ENCODE measurements around the gene RPS21.

Gene RPS21

DNA sequence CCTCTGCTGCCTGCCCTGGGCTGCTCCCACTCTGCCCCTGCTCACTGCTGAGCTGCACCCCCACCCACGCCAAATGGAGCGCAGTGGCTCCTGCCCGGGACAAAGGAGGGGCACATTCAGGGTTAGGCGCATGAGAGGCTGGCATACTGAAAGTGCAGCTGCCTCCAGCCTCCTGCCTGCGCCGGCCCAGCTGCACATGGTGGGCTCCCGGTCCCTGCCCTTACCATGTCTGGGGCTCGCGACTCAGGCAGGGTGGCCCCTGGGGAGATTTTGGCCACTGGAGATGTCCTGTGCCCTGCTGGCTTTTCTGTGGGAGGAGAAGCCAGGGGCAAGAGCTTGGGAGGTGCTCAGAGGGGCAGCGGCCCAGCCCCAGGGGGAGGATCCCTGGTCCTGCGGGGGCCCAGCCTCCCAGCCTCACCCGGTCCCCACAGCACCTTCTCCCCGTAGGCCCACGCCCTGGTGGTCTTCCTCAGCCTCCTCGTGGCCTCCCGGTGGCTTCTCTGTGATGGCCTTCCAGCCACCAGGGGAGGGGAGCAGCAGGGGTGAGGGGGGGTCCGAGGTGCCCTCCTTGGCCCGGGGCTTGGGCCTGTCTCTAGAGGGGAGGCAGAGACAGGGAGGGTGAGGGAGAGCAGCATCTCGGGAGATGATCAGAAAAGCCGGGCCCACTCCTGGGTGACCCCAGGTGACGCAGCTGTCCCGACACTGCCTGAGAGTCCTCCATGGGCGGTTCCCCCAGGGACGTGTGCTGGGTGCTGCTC, 28.6 kb downstream of the RPS21 start:
- H3K4me3 ChIP-seq (ENCODE audit: low read depth, low read length) = no peak overlapping the region
- no peak for DNase-seq (ENCODE audit: low read depth)
- TF ChIP-seq, protein P1, sequence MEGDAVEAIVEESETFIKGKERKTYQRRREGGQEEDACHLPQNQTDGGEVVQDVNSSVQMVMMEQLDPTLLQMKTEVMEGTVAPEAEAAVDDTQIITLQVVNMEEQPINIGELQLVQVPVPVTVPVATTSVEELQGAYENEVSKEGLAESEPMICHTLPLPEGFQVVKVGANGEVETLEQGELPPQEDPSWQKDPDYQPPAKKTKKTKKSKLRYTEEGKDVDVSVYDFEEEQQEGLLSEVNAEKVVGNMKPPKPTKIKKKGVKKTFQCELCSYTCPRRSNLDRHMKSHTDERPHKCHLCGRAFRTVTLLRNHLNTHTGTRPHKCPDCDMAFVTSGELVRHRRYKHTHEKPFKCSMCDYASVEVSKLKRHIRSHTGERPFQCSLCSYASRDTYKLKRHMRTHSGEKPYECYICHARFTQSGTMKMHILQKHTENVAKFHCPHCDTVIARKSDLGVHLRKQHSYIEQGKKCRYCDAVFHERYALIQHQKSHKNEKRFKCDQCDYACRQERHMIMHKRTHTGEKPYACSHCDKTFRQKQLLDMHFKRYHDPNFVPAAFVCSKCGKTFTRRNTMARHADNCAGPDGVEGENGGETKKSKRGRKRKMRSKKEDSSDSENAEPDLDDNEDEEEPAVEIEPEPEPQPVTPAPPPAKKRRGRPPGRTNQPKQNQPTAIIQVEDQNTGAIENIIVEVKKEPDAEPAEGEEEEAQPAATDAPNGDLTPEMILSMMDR (IDR thresholded peaks at IDR 0.05; ENCODE audit: low read depth, low read length, missing control alignments) = no peak

DNA sequence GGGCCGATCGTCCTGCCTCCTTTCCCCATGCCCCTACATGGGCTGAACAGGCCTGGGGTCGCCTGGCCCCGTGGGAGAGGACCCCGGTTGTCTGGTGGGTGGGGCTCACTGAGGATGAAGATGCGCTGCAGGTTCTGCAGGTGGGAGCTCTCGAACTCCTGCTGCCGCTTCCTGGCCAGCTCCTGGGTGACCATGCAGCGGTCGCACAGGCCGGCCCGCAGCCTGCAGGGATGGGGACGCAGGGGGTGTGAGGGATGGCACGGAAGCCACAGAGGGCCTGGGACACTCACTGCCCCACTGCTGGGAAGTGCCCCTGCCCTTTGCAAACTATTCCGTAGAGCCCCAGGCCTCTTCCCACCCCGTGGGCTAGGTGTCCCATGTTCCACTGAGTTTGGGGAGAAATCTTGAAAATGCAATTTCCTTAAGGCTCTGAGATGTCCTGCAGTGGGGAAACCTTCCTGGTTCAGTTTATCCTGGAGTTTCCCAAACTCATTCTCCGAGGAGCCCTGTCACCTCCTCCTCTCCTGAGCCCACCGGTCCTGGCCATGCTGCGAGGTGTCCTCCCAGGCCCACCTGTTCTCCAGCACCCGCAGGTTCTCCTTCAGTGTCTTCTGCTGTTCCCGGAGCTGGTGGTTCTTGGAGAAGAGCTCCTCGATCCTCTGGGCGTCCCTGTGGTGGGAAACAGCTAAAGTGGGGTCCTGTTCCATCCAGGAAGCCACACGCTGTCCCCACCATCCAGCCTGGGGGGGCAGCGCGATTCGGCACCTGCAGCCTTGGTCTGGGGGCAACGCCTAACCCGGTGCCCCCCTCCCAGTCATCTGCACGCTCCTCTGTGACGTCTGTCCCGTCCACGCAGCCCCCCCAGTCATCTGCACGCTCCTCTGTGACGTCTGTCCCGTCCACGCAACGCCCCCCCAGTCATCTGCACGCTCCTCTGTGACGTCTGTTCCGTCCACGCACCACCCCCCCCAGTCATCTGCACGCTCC, 30.0 kb downstream of the RPS21 start:
- TF ChIP-seq, protein P1 (IDR thresholded peaks at IDR 0.05; ENCODE audit: low read depth, low read length, missing control alignments) = no peak
- no peak overlapping the region for H3K4me3 ChIP-seq (ENCODE audit: low read depth, low read length)
- no peak for DNase-seq (ENCODE audit: low read depth)

DNA sequence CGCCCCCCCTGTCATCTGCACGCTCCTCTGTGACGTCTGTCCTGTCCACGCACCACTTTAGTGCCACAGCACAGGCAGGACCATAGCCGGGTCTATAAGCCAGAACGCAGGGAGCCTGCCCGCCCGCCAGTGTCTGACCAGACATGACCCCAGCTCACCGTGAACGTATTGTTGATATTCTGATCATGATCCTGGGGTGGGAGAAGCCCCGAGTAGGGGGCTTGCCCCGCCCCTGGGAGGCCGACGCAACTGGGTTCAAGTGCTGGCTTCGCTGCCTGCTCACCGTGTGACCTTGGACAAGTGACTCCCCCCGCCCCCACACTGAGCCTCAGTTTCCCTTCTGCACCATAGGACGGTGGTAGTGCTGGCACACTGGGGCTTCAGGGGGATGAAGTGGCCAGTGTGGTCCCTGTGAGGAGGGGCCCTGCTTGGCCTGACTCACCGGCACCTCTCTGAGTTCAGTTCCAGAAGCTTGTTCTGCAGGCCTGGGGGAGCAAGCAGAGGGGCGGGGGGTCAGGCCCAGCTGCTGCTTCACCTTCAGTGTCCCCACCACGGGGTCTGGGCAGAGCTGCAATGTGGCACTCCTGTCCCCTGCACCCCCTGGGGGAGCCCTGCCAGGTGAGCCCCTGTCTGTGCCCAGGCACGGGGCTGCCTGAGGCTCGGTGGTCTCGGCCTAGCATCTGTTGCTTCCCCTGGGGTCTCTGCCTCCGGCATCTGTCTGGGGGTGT, 31.2 kb downstream of the RPS21 start:
- TF ChIP-seq, protein P1 (IDR thresholded peaks at IDR 0.05; ENCODE audit: low read depth, low read length, missing control alignments) = no peak
- DNase-seq (ENCODE audit: low read depth) = no peak
- no peak overlapping the region for H3K4me3 ChIP-seq (ENCODE audit: low read depth, low read length)

DNA sequence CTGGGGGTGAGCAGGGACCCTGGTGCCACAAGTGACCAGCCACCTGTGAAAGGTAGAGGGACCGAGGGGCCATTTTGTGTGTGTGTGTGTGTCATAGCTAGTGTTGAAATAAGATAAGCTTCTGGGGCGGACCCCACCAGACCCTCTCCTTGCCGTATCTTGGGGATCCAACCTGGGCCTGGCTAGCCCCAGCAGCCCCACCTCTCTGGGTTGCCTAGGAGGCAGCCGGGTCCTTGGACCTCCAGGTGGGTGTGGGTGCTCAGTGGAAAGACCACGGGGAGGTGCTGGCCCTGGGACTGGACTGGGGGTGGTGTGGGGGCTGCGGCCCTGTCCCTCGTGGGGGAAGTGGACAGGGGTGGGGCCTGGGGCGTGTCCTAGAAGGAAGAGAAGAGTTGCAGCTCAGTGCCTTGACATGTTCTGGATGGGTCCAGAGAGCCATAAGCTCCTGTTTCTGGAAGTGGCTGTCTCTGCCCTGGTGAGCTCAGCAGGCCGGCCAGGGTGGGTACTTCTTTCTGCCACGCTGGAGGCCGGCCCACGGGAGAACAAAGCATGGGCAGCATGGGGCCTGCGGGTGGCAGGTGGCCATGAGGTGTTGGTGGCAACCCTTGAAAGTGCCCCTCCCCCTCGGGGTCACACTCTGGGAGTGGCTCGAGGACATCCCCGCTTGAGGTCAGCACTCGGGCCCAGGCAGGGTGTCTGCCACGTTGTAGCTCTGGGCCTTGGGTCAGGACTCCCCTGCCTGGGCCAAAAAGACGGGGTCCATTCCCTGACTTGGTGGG, 32.0 kb downstream of the RPS21 start:
- TF ChIP-seq, protein P1 (IDR thresholded peaks at IDR 0.05; ENCODE audit: low read depth, low read length, missing control alignments) = no peak
- H3K4me3 ChIP-seq (ENCODE audit: low read depth, low read length) = no peak overlapping the region
- DNase-seq (ENCODE audit: low read depth) = no peak

DNA sequence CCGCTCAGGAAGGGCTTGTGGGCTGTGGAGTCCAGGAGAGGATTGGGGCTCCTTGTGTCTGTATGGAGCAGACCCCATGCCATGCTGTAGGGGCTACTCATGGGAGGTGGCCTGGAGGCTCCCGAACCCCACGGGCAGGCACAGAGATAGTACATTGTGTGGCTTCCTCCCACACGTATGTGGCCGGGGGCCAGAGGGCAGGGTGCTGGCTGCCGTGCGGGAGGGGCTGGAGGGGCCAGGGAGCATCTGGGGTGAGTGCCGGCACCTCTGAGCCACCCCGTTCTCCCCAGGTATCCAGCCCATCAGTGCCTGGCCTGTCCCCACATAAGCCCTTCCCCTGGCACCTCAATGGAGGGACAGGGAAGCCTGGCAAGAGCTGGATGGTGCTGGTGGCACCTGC, 32.9 kb downstream of the RPS21 start:
- no peak for DNase-seq (ENCODE audit: low read depth)
- H3K4me3 ChIP-seq (ENCODE audit: low read depth, low read length) = no peak overlapping the region
- TF ChIP-seq, protein P1 (IDR thresholded peaks at IDR 0.05; ENCODE audit: low read depth, low read length, missing control alignments) = no peak

All from GM12864 (cell line).